Erythroblast (primary cell): ENCODE measurements around the gene RNF11.

Experiments
- GATA1 ChIP-seq: IDR thresholded peaks from 2 replicates; pipeline ENCODE4 v1.6.1; 2011; ENCODE audit warnings: low read depth, mild to moderate bottlenecking, control low read depth, low read length, moderate library complexity
- POLR2A ChIP-seq: IDR thresholded peaks from 2 replicates; pipeline ENCODE4 v1.6.1; 2011; ENCODE audit warnings: mild to moderate bottlenecking, low read length

GRCh38 chr1:51295926-51296325 is 59.9 kb downstream of the RNF11 start:
- TF ChIP-seq POLR2A (no peak), GATA1 (no peak)
